ENCODE results near the gene MLLT6.

MLLT6 gene

GRCh38 chr17:38709104-38709820, 4.2 kb downstream of the MLLT6 start:
- no peak for DNase-seq (ENCODE audit: insufficient read length, low spot score)
- no peak for TF ChIP-seq CTCF (IDR thresholded peaks at IDR 0.05; ENCODE audit: insufficient read depth, missing control alignments)
- FAIRE-seq = no peak

- DNase-seq (ENCODE audit: insufficient read length, low spot score) (no peak), FAIRE-seq (no peak)
- TF ChIP-seq CTCF (IDR thresholded peaks at IDR 0.05; ENCODE audit: insufficient read depth, missing control alignments) = no peak
These were observed 5.0 kb downstream of the MLLT6 start for GRCh38 chr17:38709864-38710603.

GRCh38 chr17:38710604-38710962, 5.5 kb downstream of the MLLT6 start:
- DNase-seq (ENCODE audit: insufficient read length, low spot score) (no peak), FAIRE-seq (no peak)
- TF ChIP-seq CTCF (IDR thresholded peaks at IDR 0.05; ENCODE audit: insufficient read depth, missing control alignments) = no peak

- DNase-seq (ENCODE audit: insufficient read length, low spot score) (no peak), FAIRE-seq (no peak)
- TF ChIP-seq CTCF (IDR thresholded peaks at IDR 0.05; ENCODE audit: insufficient read depth, missing control alignments) = no peak
These were observed 5.9 kb downstream of the MLLT6 start for GRCh38 chr17:38710985-38711384.

GRCh38 chr17:38711792-38712571, 6.9 kb downstream of the MLLT6 start:
- FAIRE-seq = no peak
- DNase-seq (ENCODE audit: insufficient read length, low spot score) = no peak
- TF ChIP-seq CTCF (IDR thresholded peaks at IDR 0.05; ENCODE audit: insufficient read depth, missing control alignments) = no peak

- TF ChIP-seq CTCF (IDR thresholded peaks at IDR 0.05; ENCODE audit: insufficient read depth, missing control alignments) = no peak
- FAIRE-seq (no peak), DNase-seq (ENCODE audit: insufficient read length, low spot score) (no peak)
These were observed 7.5 kb downstream of the MLLT6 start for GRCh38 chr17:38712593-38712992.
